D721Med (cell line): ENCODE data around the gene PKMYT1.

Source experiments
- DNase-seq: peaks from one replicate; pipeline ENCODE4 v3.0.0; 2011; ENCODE audit warnings: low spot score; ENCODE audit not compliant: insufficient read length
- FAIRE-seq: peaks from 2 replicates; lab custom pipeline; 2011; peaks lifted over from hg19 to GRCh38; lab: Jason Lieb, UNC
- TF ChIP-seq, protein P1 (sequence below): IDR thresholded peaks from 2 replicates; pipeline ENCODE4 v1.5.1; 2012; ENCODE audit warnings: mild to moderate bottlenecking, control low read depth; ENCODE audit not compliant: insufficient read depth; ENCODE audit errors: missing control alignments

PKMYT1 gene

DNA sequence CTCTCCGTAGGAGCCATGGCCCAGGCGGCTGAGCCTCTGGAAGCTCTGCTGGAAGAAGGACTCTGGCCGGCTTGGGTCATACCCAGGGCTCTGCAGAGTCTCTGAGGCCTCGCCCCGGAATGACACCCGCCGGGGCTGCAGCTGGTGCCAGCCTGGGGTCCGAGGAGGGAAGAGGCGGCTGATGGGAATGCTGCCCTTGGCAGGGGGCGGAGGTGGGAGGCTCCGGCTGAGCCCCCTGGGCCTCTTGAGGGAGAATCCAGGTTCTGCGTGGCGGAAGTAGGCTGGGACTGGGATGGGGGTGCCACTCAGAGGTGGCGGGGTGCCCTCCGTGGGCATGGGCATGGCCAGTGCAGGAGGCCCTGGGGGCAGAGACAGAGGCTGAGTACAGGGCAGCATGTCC lies 3.6 kb downstream of the PKMYT1 start:
- TF ChIP-seq, protein P1, sequence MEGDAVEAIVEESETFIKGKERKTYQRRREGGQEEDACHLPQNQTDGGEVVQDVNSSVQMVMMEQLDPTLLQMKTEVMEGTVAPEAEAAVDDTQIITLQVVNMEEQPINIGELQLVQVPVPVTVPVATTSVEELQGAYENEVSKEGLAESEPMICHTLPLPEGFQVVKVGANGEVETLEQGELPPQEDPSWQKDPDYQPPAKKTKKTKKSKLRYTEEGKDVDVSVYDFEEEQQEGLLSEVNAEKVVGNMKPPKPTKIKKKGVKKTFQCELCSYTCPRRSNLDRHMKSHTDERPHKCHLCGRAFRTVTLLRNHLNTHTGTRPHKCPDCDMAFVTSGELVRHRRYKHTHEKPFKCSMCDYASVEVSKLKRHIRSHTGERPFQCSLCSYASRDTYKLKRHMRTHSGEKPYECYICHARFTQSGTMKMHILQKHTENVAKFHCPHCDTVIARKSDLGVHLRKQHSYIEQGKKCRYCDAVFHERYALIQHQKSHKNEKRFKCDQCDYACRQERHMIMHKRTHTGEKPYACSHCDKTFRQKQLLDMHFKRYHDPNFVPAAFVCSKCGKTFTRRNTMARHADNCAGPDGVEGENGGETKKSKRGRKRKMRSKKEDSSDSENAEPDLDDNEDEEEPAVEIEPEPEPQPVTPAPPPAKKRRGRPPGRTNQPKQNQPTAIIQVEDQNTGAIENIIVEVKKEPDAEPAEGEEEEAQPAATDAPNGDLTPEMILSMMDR, result no peak
- DNase-seq (no peak), FAIRE-seq (no peak)

DNA sequence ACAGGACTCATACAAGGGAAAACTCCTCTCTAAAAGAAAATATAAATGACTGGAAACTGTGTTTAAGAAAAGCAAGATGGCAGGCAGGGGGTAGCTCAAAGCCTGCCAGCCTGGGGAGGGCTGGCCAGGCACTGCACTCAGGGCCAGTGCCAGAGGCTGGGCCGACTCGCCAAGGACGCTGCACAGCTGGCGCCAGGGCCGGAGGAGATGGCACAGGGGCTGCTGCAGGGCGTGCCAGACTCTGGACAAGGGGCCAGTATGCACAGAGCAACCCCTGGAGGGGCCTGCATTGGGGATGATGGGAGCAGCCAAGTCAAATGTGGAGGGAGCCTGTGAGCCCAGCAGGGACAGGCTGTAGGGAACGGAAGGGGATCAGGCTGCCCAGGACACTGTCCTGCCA lies 4.0 kb downstream of the PKMYT1 start:
- TF ChIP-seq, protein P1, result no peak
- DNase-seq (no peak), FAIRE-seq (no peak)

DNA sequence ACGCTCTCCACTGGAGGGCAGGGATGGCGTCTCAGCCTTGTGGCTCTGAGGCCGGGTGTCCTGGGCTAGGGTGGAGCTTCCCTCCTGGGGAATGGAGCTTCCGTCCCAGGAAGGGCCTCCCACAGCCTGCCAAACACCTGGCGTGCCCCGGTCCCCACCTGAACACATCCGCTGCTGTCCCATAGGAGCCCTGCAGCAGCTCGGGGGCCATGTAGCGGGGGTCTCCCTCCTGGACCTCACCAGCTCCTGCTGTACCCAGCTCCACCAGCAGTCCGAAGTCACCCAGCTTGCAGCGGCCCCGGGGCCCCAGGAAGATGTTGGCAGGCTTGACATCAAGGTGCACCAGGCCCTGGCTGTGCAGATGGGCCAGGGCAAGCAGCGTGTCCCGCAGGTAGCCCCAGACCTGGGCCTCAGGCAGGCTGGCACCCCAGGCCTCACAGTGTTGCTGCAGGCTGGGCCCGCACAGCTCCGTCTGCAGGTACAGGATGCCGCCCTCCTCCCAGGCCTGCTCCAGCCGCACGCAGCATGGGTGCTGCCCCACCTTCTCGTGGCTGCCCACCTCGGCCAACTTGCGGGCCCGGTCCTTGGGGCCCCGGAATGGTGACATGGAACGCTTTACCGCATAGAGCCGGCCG lies 5.0 kb downstream of the PKMYT1 start:
- TF ChIP-seq, protein P1, result no peak
- no peak for DNase-seq
- no peak for FAIRE-seq

DNA sequence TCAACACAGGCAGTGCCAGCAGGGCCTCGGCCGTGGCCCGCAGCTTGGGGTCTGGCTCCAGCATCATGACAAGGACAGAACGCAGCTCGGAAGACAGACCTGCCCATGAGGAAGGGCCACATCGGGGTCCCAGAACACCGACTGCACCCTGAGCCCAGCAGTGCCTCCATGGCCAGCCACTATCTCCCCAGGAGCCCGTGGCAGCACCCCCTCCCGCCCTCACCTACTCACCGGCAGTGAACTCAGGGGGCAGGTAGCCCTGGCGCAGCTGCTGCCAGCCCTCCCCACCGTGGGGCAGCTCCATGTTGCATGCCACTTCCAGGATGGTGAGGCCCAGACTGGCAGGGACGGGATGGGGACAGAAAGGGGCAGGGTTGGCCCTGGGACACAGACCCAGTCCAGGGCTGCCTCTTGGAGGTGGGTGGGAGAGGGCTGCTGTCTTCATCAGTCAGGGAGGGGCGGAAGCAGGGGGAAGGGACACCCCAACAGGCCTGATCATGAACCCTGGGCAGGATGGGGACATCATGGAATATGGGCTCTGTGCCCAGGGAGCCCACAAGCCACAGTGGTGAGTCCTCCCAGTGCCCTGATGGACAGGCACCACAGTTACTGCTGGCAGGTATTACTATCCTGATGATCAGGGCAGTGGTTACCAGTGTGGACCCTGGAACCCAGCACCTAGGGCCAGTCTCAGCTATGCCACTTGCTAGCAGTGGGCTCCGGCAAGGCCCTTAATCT lies 5.8 kb downstream of the PKMYT1 start:
- FAIRE-seq (no peak), DNase-seq (no peak)
- TF ChIP-seq, protein P1, result no peak

DNA sequence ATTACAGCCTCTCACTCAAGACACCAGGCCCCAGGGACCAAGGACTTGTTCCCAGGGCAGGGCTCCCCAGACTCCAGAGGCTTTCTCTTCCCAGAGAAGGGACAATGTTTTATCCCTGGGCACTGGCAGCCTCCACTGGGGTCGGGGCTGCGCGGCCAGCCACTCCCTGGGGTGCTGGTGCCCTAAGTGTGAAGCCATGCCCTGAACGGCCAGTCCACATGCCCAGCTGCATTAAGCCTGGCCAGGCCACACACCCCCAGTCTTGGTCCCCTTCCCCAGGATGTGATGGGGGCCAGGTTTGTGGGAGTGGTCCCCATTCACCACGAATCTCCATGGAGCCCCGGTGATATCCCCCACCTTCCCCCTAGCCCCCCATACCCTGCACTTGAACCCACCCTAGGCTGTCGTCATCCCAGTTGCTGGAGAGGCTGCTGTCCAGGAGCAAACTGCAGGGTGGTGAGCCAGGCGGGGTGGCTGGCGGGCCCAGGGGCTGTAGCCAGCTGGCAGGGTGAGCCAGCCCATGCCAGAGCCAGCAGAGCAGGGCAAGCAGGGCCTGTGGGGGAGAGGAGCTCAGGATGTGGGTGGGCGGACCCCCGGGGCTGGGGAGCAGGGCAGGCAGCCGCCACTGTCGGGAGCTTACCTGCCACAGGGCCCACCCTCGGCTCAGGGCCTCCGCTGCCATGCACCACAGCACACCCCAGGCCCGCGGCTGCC lies 6.5 kb downstream of the PKMYT1 start:
- no peak for FAIRE-seq
- DNase-seq, result no peak
- TF ChIP-seq, protein P1, result no peak

DNA sequence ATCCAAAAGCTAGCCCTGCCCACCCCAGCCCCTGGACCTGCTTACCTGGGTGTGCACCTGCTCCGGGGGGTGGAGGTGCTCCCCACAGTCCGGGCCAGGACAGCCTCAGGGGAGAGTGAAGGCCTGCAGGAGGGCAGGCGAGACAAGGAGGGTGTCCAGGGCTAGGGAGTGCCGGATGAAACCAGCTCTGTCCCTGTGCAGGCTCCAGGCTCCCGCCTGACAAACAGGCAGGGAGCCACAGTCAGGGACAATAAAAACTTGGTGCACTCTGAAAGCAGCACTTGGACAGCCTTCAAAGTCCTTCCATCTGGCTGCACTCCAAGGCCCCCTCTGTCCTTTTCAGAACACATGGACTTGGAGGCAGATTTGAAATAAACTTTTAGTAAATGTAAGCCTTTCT lies 7.2 kb downstream of the PKMYT1 start:
- no peak for DNase-seq
- no peak for FAIRE-seq

More for the DNA sequence above, 7.2 kb downstream of the PKMYT1 start:
- TF ChIP-seq, protein P1, result no peak
